GM12801 (cell line): Measurements from ENCODE around the gene UVSSA.

Experiments
- TF ChIP-seq, protein P1 (sequence below): IDR thresholded peaks from one replicate; pipeline ENCODE4 v1.5.1; 2011; ENCODE audit warnings: control low read depth; ENCODE audit not compliant: insufficient read length; ENCODE audit errors: extremely low read depth

Gene UVSSA

DNA sequence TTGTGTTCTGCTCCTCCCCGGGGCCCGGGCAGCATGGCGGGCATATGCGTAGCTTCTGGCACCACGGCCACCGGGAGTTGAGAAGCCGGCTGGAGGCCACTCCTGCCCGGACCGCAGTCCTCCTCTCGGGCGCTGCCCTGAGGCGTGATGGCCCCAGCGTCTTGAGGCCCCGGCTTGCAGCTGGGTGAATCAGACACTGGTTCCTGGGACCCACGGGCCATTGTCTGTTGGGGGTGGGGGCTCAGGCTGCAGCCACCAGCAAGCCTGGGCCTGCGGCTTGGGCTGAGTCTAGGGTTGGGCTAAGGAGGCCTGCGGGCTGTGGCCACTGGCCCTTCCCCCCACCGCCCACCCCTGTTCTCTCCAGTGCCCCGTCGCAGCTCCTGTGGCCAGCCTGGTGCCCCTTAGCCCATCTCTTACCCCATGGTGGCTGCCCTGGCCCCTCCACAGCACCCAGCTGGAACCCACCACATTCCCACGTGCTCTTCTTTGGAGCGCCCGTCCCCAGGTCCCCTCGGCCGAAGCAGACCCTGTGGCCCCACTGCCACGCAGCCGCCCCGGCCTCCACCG lies 6.7 kb upstream of the UVSSA start:
- TF ChIP-seq, protein P1, sequence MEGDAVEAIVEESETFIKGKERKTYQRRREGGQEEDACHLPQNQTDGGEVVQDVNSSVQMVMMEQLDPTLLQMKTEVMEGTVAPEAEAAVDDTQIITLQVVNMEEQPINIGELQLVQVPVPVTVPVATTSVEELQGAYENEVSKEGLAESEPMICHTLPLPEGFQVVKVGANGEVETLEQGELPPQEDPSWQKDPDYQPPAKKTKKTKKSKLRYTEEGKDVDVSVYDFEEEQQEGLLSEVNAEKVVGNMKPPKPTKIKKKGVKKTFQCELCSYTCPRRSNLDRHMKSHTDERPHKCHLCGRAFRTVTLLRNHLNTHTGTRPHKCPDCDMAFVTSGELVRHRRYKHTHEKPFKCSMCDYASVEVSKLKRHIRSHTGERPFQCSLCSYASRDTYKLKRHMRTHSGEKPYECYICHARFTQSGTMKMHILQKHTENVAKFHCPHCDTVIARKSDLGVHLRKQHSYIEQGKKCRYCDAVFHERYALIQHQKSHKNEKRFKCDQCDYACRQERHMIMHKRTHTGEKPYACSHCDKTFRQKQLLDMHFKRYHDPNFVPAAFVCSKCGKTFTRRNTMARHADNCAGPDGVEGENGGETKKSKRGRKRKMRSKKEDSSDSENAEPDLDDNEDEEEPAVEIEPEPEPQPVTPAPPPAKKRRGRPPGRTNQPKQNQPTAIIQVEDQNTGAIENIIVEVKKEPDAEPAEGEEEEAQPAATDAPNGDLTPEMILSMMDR = no peak

DNA sequence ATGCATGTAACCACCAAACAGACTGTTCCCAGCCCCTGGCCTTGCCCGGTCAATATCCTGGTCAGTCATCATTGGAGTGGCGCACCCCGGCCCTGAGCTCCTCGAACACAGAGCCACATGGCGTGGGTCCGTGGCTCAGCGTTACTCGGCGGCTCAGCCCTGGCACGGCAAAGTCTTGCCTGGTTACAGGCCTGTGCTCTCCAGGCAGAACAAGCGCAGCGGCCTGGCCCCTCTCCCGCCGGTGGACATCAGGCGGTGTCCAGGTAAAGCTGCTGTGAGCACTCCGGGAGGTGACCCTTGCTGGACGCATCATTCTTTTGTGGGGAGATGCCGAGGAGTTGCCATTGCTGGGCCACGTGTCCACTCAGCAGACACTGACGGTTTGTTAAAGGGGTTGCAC lies 6.1 kb upstream of the UVSSA start:
- TF ChIP-seq, protein P1 = no peak

DNA sequence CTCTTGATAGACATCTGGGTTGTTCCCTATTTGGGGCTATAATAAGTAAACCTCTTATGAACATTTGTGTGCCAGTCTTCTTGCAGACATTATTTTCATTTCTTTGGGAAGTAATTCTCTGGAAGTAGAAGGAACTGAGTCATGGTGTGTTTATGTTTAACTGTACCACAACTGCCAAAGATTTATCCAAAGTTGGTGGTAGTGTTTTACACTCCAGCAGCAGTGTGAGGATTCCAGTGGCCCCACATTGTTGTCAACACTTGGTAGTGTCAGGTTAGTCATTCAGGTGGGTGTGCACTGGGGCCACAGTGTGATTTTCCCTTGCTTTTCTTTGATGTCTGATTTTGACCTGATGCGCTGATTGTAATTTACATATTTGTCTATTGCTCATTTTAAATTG lies 5.0 kb upstream of the UVSSA start:
- TF ChIP-seq, protein P1 = no peak

DNA sequence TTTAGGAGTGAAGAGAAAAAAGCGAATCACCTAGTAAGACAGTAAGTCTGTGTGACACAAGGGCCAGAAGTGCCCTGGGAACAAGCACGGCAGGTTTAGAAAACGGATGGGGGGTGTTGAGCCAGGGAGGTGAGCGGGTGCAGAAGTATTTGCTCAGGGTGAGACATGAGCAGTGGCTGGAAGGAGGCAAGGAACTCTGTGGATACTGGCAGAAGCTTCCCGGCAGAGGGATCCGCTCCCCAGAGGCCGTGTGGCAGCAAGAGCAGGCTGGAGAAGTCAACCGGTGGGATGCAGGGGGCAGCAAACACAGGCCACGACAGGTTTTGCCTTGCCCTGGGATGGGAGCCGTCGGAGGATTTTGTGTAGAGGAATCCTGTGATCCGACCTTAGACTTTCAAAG lies 2.3 kb upstream of the UVSSA start:
- TF ChIP-seq, protein P1 = no peak

DNA sequence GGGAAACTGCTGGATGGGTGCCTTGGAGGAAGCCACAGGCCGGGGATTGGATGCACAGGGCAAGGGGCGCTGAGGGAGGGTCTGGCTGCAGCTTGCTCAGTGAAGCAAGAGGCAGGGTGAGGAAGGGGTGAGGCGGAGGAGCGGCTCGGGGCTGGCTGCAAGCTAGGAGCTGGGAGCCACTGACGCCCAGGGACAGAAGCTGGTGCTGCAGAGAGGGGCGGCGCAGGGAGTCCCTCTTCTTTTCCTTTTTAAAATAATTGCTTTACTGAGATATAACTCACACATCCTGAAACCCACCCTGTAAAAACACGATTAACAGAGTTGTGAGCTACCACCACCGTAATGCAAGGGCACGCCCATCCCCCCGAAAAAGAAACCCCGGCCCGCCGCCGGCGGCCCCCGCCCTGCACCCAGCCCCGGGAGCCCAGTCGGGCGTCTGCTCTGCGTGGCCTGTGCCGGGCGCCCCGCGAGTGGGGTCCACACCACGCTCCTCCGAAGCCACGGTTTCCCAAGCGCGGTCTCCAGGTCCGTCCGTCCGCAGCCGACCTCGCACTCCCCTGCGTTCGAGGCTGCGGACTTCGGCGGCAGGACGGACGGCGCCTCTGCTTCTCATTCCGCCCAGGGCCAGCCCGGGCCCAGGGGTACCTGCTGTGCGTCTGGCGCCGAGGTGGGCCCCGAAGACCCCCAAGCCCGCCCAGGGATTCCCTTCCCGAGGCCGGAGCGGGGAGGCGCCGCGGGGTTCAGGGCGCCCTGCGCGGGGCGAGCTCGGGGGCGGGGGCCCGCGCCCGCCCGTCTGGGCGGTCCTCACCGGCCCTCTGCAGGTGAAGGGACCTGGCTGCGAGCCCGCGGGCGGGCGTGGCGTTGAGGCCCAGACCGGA lies 866 bp upstream of the UVSSA start:
- TF ChIP-seq, protein P1 = no peak

DNA sequence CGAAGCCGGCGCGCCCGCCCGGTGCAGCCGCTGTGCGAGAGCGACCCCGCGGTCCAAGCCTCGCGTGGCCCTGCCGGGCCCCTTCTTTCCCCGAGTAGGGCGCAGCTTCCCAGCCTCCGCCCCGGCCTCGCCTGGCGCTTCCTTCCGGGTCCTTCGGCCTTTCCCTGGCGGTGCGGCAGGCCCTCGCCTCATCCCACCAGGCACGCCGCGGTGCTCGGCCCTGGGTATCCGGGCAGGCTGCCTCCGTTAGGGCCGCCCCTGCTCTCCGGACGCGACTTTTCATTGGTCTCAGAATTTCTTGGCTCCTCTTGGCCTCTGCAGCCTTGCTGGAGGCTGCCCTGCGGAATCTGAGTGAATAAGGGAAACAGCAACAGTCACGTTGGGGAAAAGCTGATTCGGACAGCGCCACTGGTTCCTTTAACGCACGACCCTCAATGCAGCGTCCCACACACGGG lies 429 bp downstream of the UVSSA start:
- TF ChIP-seq, protein P1 = no peak

DNA sequence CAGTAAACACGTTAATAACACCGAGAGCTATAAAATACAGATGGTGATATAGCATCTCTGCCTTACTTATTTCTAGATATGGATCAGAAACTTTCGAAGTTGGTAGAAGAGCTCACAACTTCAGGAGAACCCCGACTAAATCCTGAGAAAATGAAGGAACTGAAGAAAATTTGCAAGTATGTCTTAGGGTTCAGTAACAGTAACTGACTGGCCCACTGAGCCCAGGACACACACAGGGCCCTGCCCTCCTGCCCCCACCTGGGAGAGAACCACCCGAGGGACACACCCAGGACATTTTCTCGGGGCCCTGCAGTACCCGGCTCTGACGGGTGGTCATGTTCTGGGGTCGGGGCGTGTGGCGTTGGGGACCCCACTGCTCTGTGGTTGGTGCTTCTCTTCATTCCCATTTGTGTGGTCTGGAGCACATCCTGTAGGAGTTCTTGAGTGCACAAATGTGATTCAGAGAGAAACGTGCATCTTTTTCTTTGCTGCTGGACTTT lies 1.1 kb downstream of the UVSSA start:
- TF ChIP-seq, protein P1 = no peak
